WTC11 (cell line): ENCODE data around the gene FGF18. TPM values are rescaled to one million over a fixed set of nuclear protein-coding genes. Genes with fewer than 3 reads are reported as not detected.

Source experiments
- ATAC-seq: fragments of 200-7000 bp; cut with Tn5 transposase; 2 replicates; pipeline ENCODE4 v1.10.0; 2021; ENCODE audit warnings: mild to moderate bottlenecking, moderate library complexity
- Bru-seq: library from RNA; stranded (reverse); fragments of 400-500 nt; gene quantifications from one replicate; lab custom pipeline; 2021; lab: Mats Ljungman, UMichigan
- CTCF ChIA-PET: fragments of 300-600 bp; sonication (Branson Sonifier 250); formaldehyde crosslinking; loops from one replicate; lab custom pipeline; 2021; ENCODE audit warnings: antibody characterized with exemption; lab: Charles Lee
- POLR2A ChIA-PET: fragments of 350-600 bp; sonication (Branson Sonifier 250); formaldehyde crosslinking; loops from one replicate; lab custom pipeline; 2021; ENCODE audit warnings: antibody characterized with exemption; lab: Charles Lee
- DNase-seq: peaks from one replicate; pipeline ENCODE4 v3.0.0; 2021; ENCODE audit warnings: low spot score
- H3K27ac Mint-ChIP-seq: 2 replicates; pipeline ENCODE4 v1.8.0; 2021; ENCODE audit warnings: mixed read lengths
- H3K27me3 Mint-ChIP-seq: 2 replicates; pipeline ENCODE4 v1.8.0; 2021; ENCODE audit warnings: low read depth, mild to moderate bottlenecking, moderate library complexity, mixed read lengths
- H3K36me3 Mint-ChIP-seq: 2 replicates; pipeline ENCODE4 v1.8.0; 2021; ENCODE audit warnings: mixed read lengths
- H3K4me1 Mint-ChIP-seq: 2 replicates; pipeline ENCODE4 v1.8.0; 2022; ENCODE audit warnings: mixed read lengths
- H3K4me3 Mint-ChIP-seq: 2 replicates; pipeline ENCODE4 v1.8.0; 2021; ENCODE audit warnings: mild to moderate bottlenecking, moderate library complexity, mixed read lengths
- H3K9me3 Mint-ChIP-seq: 2 replicates; pipeline ENCODE4 v1.8.0; 2021; ENCODE audit warnings: mixed read lengths
- ATF1 ChIP-seq: sonication (generic); formaldehyde crosslinking; IDR thresholded peaks from 2 replicates; pipeline ENCODE4 v1.8.1; 2023; ENCODE audit warnings: mild to moderate bottlenecking, moderate library complexity, missing genetic modification reagents
- ATF2 ChIP-seq: sonication (generic); formaldehyde crosslinking; IDR thresholded peaks from 2 replicates; pipeline ENCODE4 v1.8.1; 2022; ENCODE audit warnings: low read depth, missing genetic modification reagents, borderline replicate concordance
- CBFB ChIP-seq: sonication (generic); formaldehyde crosslinking; IDR thresholded peaks from 2 replicates; pipeline ENCODE4 v1.8.1; 2022; ENCODE audit warnings: mild to moderate bottlenecking, low read depth, missing genetic modification reagents
- CREB1 ChIP-seq: sonication (generic); formaldehyde crosslinking; IDR thresholded peaks from 2 replicates; pipeline ENCODE4 v1.8.0; 2023; ENCODE audit warnings: mild to moderate bottlenecking, missing genetic modification reagents
- E2F4 ChIP-seq: sonication (generic); formaldehyde crosslinking; IDR thresholded peaks from 2 replicates; pipeline ENCODE4 v1.8.1; 2022; ENCODE audit warnings: low read depth, mild to moderate bottlenecking, moderate library complexity, missing genetic modification reagents, borderline replicate concordance
- ELF4 ChIP-seq: sonication (generic); formaldehyde crosslinking; IDR thresholded peaks from 2 replicates; pipeline ENCODE4 v1.8.1; 2022; ENCODE audit warnings: low read depth, mild to moderate bottlenecking, moderate library complexity, missing genetic modification reagents
- GABPB1 ChIP-seq: sonication (generic); formaldehyde crosslinking; IDR thresholded peaks from 2 replicates; pipeline ENCODE4 v1.8.1; 2023; ENCODE audit warnings: mild to moderate bottlenecking, missing genetic modification reagents
- GRHL2 ChIP-seq: fragments of 250-450 bp; sonication (Bioruptor Pico); IDR thresholded peaks from 2 replicates; pipeline ENCODE4 v1.8.0; 2022; ENCODE audit warnings: mild to moderate bottlenecking, moderate library complexity; ENCODE audit not compliant: insufficient replicate concordance, severe bottlenecking
- KAT7 ChIP-seq: sonication (generic); formaldehyde crosslinking; IDR thresholded peaks from 2 replicates; pipeline ENCODE4 v1.8.1; 2023; ENCODE audit warnings: missing genetic modification reagents, mild to moderate bottlenecking, borderline replicate concordance
- MYBL2 ChIP-seq: sonication (generic); formaldehyde crosslinking; IDR thresholded peaks from 2 replicates; pipeline ENCODE4 v1.8.1; 2023; ENCODE audit warnings: mild to moderate bottlenecking, moderate library complexity, missing genetic modification reagents
- NFATC4 ChIP-seq: fragments of 250-450 bp; sonication (Bioruptor Pico); IDR thresholded peaks from 2 replicates; pipeline ENCODE4 v1.9.0; 2021; ENCODE audit warnings: mild to moderate bottlenecking
- SMAD3 ChIP-seq: sonication (generic); formaldehyde crosslinking; IDR thresholded peaks from 2 replicates; pipeline ENCODE4 v1.8.0; 2022; ENCODE audit warnings: missing genetic modification reagents, mild to moderate bottlenecking, borderline replicate concordance
- SOX15 ChIP-seq: fragments of 250-450 bp; sonication (Bioruptor Pico); IDR thresholded peaks from 2 replicates; pipeline ENCODE4 v1.9.0; 2021; ENCODE audit warnings: mild to moderate bottlenecking
- TEAD4 ChIP-seq: sonication (generic); formaldehyde crosslinking; IDR thresholded peaks from 2 replicates; pipeline ENCODE4 v1.8.0; 2022; ENCODE audit warnings: mild to moderate bottlenecking, missing genetic modification reagents
- USF1 ChIP-seq: sonication (generic); formaldehyde crosslinking; IDR thresholded peaks from 2 replicates; pipeline ENCODE4 v1.8.0; 2022; ENCODE audit warnings: mild to moderate bottlenecking, missing genetic modification reagents
- ZBTB21 ChIP-seq: sonication (generic); formaldehyde crosslinking; IDR thresholded peaks from 2 replicates; pipeline ENCODE4 v1.8.1; 2023; ENCODE audit warnings: mild to moderate bottlenecking, missing genetic modification reagents, borderline replicate concordance
- ZNF263 ChIP-seq: sonication (generic); formaldehyde crosslinking; IDR thresholded peaks from 2 replicates; pipeline ENCODE4 v1.8.1; 2022; ENCODE audit warnings: low read depth, mild to moderate bottlenecking, moderate library complexity, missing genetic modification reagents
- ZNF281 ChIP-seq: sonication (generic); formaldehyde crosslinking; IDR thresholded peaks from 2 replicates; pipeline ENCODE4 v1.8.0; 2023; ENCODE audit warnings: mild to moderate bottlenecking, missing genetic modification reagents
- ZNF416 ChIP-seq: fragments of 250-450 bp; sonication (Bioruptor Pico); IDR thresholded peaks from 2 replicates; pipeline ENCODE4 v1.9.0; 2021; ENCODE audit warnings: mild to moderate bottlenecking, inconsistent platforms
- ZNF512 ChIP-seq: sonication (generic); formaldehyde crosslinking; IDR thresholded peaks from 2 replicates; pipeline ENCODE4 v1.8.1; 2022; ENCODE audit warnings: missing genetic modification reagents, borderline replicate concordance
- long read RNA-seq, 3 experiments: library from RNA in 1 of 3; library from capped mRNA in 1 of 3; library from polyadenylated mRNA in 1 of 3; unstranded in 2 of 3; stranded (forward) in 1 of 3; transcript quantifications; one replicate each; pipeline ENCODE4 v2.0.0, GENCODE V29; 2021
- total RNA-seq: library from RNA; stranded (reverse); gene quantifications from 3 replicates; pipeline ENCODE4 v1.2.3, GENCODE V29; 2021

Gene FGF18
- 0.72 to 1.4 TPM (median 0.87 TPM) in 3 replicates for total RNA-seq
- percentile 36 among the genes with signal in this experiment for Bru-seq, nascent RNA
- long read RNA-seq, experiment 1, transcript FGF18-201 (5 exons, 1,986 nt) = major isoform, 5 of 8 reads
- long read RNA-seq, experiment 1, partial matches to known transcripts = 1 of 8 reads
- long read RNA-seq, experiment 1, other reads (novel, unspliced or antisense) = 2 of 8 reads
- long read RNA-seq, experiment 2, partial matches to known transcripts = 0 of 1 reads
- long read RNA-seq, experiment 2, other reads (novel, unspliced or antisense) = 0 of 1 reads
- long read RNA-seq, experiment 3 = 0 reads

GRCh38 chr5:171418982-171419687, at the start of gene FGF18:
FGF18 (plus strand) TSS chr5:171419647; CDS start chr5:171420200, 553 bp downstream.
- POLR2A ChIA-PET = interaction anchor here (0.6 to 0.9 kb wide), 2 partner anchors 197 to 464 kb away, joined by 3 to 5 read pairs; no protein-coding TSS in a partner anchor
- no peaks in the 10 kb centered on the region for H3K9me3 Mint-ChIP-seq
- H3K36me3 Mint-ChIP-seq = no peaks in the 10 kb centered on the region
- no peak within 1 kb of the TSS for H3K27ac Mint-ChIP-seq
- peaks cover 27% of the 10 kb centered on the region for H3K4me1 Mint-ChIP-seq
- CTCF ChIA-PET = interaction anchor here (0.5 to 3.6 kb wide), 59 partner anchors 8 to 640 kb away, joined by 3 to 42 read pairs (median 5); partner anchors contain the start of gene FBXW11
- peaks cover 39% of the 10 kb centered on the region for H3K27me3 Mint-ChIP-seq
- peak within 1 kb of the TSS; percentile 78 for H3K4me3 Mint-ChIP-seq
- DNase-seq = peak; percentile 76
- TF ChIP-seq ZNF416 (peak; percentile 10; the same call in 1 of the 2 replicates), KAT7 (CRISPR knock-in tag) (no peak), ATF2 (no peak), GABPB1 (no peak), ZBTB21 (CRISPR knock-in tag) (no peak; the same call in 1 of the 2 replicates), ZNF263 (CRISPR knock-in tag) (no peak), NFATC4 (CRISPR knock-in tag) (no peak)
- peak; percentile 36 for ATAC-seq

- CTCF ChIA-PET = interaction anchor here (0.6 to 1.3 kb wide), 3 partner anchors 28 to 342 kb away, joined by 3 to 6 read pairs (median 3); no protein-coding TSS in a partner anchor
- TF ChIP-seq TEAD4 (CRISPR knock-in tag) (no peak), ELF4 (CRISPR knock-in tag) (no peak), CREB1 (no peak), CBFB (CRISPR knock-in tag) (no peak), SOX15 (CRISPR knock-in tag) (no peak), ZNF416 (no peak), ZNF512 (CRISPR knock-in tag) (no peak), MYBL2 (CRISPR knock-in tag) (no peak), ATF1 (no peak), GRHL2 (CRISPR knock-in tag) (no peak), ZNF281 (CRISPR knock-in tag) (no peak), E2F4 (CRISPR knock-in tag) (no peak), SMAD3 (CRISPR knock-in tag) (no peak), USF1 (CRISPR knock-in tag) (no peak)
Observed at GRCh38 chr5:171369898-171370297, 49.5 kb upstream of the FGF18 start.

More at GRCh38 chr5:171369898-171370297, 49.5 kb upstream of the FGF18 start:
- Mint-ChIP-seq H3K36me3 (no peaks in the 10 kb centered on the region), H3K4me1 (no peaks in the 10 kb centered on the region), H3K4me3 (no peak overlapping the region), H3K27me3 (no peaks in the 10 kb centered on the region; the same call in none of the 2 replicates), H3K27ac (no peak overlapping the region), H3K9me3 (no peaks in the 10 kb centered on the region)
- DNase-seq (no peak), ATAC-seq (no peak)
- POLR2A ChIA-PET = no interaction called here
